HG02885 (cell line): ENCODE results near the gene MRPL4.
"Not testable (repeated sequence)": the region's sequence is repeated elsewhere in the genome, so short reads cannot be mapped to it uniquely, and the experiment has no call there.

Experiments used
- ATAC-seq: cut with Tn5 transposase; IDR thresholded peaks from one replicate; pipeline ENCODE4 v1.9.1; 2021; ENCODE audit warnings: mild to moderate bottlenecking; ENCODE audit not compliant: unreplicated experiment, poor library complexity

The MRPL4 gene

GRCh38 chr19:10228920-10229319, 23.1 kb upstream of the MRPL4 start:
- ATAC-seq, result no peak

- peak; percentile 7 for ATAC-seq
Measured at GRCh38 chr19:10230173-10230860, 21.7 kb upstream of the MRPL4 start.

GRCh38 chr19:10230861-10231611, 21.0 kb upstream of the MRPL4 start, which contains the start of gene S1PR2:
TSS of gene S1PR2 (minus strand) at chr19:10231331. CDS start at chr19:10224905, 6,426 bp downstream.
- ATAC-seq, result peak; percentile 56

GRCh38 chr19:10231612-10232228, 20.3 kb upstream of the MRPL4 start:
- no peak for ATAC-seq

- ATAC-seq, result no peak
Measured at GRCh38 chr19:10233946-10234345, 18.1 kb upstream of the MRPL4 start.

- ATAC-seq, result no peak
Measured at GRCh38 chr19:10235003-10235402, 17.0 kb upstream of the MRPL4 start.

GRCh38 chr19:10235409-10235808, 16.6 kb upstream of the MRPL4 start:
- not testable (repeated sequence) for ATAC-seq

GRCh38 chr19:10237702-10238101, 14.3 kb upstream of the MRPL4 start:
- no peak for ATAC-seq

- no peak for ATAC-seq
Measured at GRCh38 chr19:10238172-10238783, 13.7 kb upstream of the MRPL4 start.

GRCh38 chr19:10241826-10242449, 10.1 kb upstream of the MRPL4 start:
- not testable (repeated sequence) for ATAC-seq

- ATAC-seq, result no peak
Measured at GRCh38 chr19:10243606-10244005, 8.4 kb upstream of the MRPL4 start.

- no peak for ATAC-seq
Measured at GRCh38 chr19:10245189-10245939, 6.7 kb upstream of the MRPL4 start.

- no peak for ATAC-seq
Measured at GRCh38 chr19:10246511-10246910, 5.5 kb upstream of the MRPL4 start.

GRCh38 chr19:10252707-10253106, 693 bp downstream of the MRPL4 start:
- no peak for ATAC-seq

GRCh38 chr19:10254244-10254643, 2.2 kb downstream of the MRPL4 start:
- no peak for ATAC-seq

GRCh38 chr19:10255358-10255757, 3.3 kb downstream of the MRPL4 start:
- no peak for ATAC-seq

GRCh38 chr19:10256551-10256950, 4.5 kb downstream of the MRPL4 start:
- no peak for ATAC-seq

GRCh38 chr19:10256970-10257615, 5.1 kb downstream of the MRPL4 start:
- ATAC-seq, result no peak

GRCh38 chr19:10258080-10258710, 6.2 kb downstream of the MRPL4 start:
- no peak for ATAC-seq
